HG03575 (cell line): ENCODE measurements around the gene IDI2.
"Not testable (repeated sequence)": the region's sequence is repeated elsewhere in the genome, so short reads cannot be mapped to it uniquely, and the experiment has no call there.

Source experiments
- ATAC-seq: cut with Tn5 transposase; IDR thresholded peaks from one replicate; pipeline ENCODE4 v1.9.1; 2021; ENCODE audit not compliant: unreplicated experiment, insufficient number of reproducible peaks, low FRiP score; ENCODE audit errors: extremely low read depth

The IDI2 gene

DNA sequence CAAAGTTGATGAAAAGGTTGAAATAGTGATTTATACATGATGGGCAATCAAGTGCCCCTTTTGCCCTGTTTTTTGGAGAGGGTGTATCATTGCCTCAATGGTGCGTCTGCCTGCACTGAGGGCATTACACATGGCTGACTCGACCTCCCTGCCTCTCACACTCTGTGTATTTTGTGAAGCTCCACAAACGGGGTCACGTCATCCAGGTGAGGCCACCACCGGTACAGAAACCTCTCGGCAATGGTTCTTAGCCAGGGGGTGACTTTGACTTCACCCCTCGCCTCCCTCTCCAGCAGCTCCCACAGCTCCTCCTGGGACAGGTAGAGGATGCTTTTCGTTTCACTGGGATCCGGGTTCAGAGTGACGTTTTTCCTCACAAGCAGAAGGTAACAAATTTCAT lies 6.3 kb downstream of the IDI2 start:
- ATAC-seq, result no peak

DNA sequence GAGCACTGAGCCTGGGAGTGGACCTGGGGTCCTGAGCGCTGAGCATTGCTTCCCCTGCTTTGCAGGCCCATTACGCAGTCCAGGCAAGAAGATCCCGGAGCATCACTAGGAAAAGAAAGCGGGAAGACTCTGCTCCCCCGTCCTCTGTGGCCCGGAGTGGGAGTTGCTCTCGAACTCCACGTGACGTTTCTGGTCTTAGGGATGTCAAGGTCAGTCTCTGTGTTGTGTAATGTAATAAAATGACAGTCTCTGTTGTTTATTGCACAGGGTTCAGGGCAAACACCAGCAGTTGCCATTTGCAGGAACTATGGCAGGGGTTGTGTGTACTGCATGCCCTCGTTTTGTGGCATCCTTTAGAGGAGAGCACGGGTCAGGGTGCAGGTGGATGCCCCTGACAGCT lies 10.0 kb downstream of the IDI2 start:
- ATAC-seq, result no peak

DNA sequence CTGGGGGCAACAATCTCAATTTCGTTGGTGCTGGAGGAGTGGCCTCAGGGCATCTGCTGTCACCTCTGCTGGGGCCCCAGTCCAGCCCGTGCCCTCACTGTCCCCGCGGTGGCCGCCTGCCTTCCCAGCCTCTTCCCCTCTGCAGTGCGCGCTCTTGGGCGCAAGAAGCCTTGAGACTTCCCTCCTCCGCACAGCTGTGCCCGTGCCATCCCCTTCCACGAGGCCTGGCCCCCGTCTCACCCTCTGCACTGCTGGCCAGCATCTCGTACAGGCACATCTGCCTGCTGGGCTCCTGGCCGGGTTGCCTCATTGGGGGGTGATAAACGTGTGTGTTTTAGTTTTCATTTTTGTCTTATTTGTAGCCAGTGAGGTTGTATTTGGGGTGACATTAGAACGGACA lies 14.0 kb downstream of the IDI2 start:
- ATAC-seq, result no peak

DNA sequence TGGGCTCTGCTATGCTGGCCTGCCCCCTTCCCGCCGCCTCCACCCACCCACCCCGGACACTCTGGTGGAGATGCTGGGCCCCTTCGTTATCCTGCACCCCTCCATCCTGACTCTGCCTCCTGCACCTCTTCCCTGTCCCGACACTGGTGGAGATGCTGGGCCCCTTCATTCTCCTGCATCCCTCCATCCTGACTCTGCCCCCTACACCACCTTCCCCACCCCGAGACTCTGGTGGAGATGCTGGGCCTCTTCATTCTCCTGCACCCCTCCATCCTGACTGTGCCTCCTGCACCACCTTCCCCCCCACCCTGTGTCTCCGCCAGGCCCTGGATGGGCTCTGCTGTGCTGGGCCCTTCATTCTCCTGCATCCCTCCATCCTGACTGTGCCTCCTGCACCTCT lies 15.0 kb downstream of the IDI2 start:
- no peak for ATAC-seq

DNA sequence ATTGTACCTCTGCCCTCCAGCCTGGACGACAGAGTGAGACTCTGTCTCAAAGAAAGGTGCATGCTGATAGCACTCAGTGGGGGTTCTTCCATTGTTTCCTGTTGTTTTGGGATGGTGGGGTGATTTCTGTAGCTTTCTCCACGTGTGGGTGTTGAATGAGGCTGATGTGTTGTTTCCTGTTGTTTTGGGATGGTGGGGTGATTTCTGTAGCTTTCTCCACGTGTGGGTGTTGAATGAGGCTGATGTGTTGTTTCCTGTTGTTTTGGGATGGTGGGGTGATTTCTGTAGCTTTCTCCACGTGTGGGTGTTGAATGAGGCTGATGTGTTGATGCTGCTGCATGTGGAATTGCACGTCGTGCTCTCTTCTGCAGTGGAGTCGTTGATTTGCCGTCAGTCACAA lies 15.7 kb downstream of the IDI2 start:
- not testable (repeated sequence) for ATAC-seq

GRCh38 chr10:1009071-1009494 lies 16.6 kb downstream of the IDI2 start:
- ATAC-seq, result no peak

GRCh38 chr10:1007583-1007982 lies 18.1 kb downstream of the IDI2 start:
- ATAC-seq, result no peak

- no peak for ATAC-seq
Measured at GRCh38 chr10:1006573-1006972, 19.1 kb downstream of the IDI2 start.

DNA sequence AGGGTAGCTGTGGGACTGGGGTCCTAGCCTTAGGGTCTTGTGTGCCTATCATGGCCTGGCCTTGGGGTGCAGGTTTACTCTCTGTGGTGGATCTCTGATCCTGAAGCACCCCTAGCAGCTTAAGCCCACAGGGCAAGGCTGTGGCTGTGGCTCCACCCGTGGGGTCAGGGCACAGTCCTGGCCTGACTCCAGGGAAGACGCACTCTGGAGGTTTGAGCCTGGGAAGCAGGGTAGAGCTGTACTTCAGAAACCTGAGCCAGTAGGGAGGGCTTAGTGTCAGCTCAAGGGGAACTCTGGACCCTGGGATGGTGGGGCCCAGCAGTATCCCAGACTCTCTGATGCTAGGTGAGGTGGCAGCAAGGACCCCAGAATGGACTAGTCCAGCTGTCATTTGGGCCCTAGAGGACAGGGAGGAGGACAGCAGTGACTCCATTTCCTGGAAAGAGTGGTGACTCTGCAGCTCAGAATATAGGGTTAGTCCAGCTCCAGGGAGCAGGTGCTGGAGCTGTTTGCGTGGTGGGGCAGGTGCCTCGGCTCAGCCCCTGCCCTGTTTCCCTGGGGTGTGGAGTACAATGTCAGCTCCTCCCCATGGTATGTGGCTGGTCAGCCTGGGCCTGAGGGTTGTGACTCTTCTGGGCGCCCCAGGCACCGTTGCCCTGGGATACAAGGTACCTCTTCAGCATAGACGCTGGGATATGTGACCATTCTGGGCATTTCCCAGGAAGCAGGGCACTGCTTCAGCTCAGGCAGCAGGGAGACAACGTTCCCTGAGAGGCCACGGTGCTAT lies 21.6 kb downstream of the IDI2 start:
- no peak for ATAC-seq

GRCh38 chr10:1002425-1003006 lies 23.1 kb downstream of the IDI2 start:
- ATAC-seq, result no peak

GRCh38 chr10:997266-998022 lies 28.2 kb downstream of the IDI2 start:
- ATAC-seq, result no peak

DNA sequence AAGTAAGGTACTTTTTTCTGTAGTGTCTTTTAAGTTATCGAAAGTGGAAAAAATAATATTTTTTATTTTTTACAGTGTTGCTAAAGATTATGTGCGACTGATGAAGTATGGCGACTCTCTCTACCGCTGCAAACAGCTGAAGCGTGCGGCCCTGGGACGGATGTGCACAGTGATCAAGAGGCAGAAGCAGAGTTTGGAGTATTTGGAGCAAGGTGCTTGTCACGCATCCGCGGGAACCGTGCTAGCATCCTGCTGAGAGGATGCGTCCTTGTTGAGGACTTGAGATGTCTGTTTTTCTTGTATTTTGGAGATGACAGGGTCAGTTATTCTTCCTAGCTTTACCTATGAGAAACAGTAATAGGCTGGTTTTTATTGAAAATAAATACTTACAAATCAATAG lies 29.6 kb downstream of the IDI2 start:
- no peak for ATAC-seq

GRCh38 chr10:995559-995926 lies 30.1 kb downstream of the IDI2 start:
- no peak for ATAC-seq

- ATAC-seq, result no peak
Measured at GRCh38 chr10:994836-995558, 30.7 kb downstream of the IDI2 start.

DNA sequence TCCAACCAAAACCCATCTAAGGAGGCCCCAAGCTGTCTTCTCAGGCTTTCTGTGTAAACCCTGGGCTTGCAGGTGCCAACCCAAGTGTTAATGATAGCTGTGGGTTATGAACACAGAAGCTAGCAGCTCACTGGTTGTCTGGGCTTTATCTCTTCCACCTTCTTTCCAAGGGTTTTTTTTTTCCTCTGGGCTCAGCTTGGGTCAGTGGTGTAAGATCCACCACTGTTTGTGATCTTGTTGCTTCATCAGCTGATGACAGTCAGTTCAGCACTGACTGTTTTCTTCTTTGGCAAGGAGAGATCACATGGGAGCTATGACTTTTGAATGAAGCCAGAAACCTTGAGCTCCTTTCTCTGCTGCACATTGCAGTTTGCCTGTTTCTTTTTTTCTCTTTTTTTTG lies 32.8 kb downstream of the IDI2 start:
- no peak for ATAC-seq

DNA sequence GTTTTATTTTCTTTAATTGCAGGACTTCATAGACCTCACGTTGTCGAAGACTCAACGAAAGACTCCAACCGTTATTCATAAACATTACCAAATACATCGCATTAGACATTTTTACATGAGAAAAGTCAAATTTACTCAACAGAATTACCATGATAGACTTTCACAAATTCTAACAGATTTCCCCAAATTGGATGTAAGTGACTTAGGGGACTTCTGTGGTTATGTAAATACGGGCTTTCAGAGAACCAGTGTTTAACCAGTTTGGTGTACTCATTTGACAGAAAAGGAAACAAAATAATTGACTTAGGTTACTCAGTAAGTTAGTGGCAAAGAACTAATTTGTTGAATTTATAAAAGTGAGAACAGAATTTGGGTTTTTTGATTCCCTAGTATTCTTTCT lies 33.2 kb downstream of the IDI2 start:
- no peak for ATAC-seq

GRCh38 chr10:990808-991207 lies 34.9 kb downstream of the IDI2 start:
- ATAC-seq, result no peak

GRCh38 chr10:988667-989545 lies 36.8 kb downstream of the IDI2 start:
- ATAC-seq, result no peak
